NCI-H1436 treated with DMSO at 0.1 percent for 48 hours (cell line): Measurements from ENCODE around the gene PAQR6.

Source experiments
- DNase-seq: peaks from one replicate; lab custom pipeline; 2025; lab: John Stamatoyannopoulos, UW

PAQR6 gene

GRCh38 chr1:156247460-156248322 lies at the start of gene PAQR6:
TSS of gene PAQR6 (minus strand) at chr1:156248056. CDS start at chr1:156246731, 1,325 bp downstream.
- DNase-seq, result no peak

- DNase-seq, result no peak
Observed at GRCh38 chr1:156295391-156295947, 47.6 kb upstream of the PAQR6 start, which contains the start of gene GLMP. TSS of gene GLMP (minus strand) at chr1:156295679. CDS start at chr1:156295645, 34 bp downstream.

- no peak for DNase-seq
Observed at GRCh38 chr1:156293895-156294294, 46.0 kb upstream of the PAQR6 start.

DNA sequence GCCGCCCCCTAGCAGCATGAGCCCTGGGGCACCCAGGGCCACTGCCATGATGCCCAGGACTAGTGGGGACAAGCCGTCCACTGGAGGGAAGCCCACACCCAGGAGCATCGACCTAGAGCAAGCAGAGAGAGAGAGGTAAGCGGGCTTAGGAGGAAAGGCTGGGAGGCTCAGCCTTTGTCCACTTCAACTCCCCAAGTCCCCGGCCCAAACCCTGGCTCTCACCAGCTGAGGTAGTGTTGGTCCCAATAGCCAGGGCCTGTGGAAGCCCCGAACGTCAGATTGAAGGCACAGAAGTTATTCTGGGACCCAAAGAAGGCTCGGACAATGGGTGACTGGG lies 45.2 kb upstream of the PAQR6 start:
- DNase-seq, result no peak

DNA sequence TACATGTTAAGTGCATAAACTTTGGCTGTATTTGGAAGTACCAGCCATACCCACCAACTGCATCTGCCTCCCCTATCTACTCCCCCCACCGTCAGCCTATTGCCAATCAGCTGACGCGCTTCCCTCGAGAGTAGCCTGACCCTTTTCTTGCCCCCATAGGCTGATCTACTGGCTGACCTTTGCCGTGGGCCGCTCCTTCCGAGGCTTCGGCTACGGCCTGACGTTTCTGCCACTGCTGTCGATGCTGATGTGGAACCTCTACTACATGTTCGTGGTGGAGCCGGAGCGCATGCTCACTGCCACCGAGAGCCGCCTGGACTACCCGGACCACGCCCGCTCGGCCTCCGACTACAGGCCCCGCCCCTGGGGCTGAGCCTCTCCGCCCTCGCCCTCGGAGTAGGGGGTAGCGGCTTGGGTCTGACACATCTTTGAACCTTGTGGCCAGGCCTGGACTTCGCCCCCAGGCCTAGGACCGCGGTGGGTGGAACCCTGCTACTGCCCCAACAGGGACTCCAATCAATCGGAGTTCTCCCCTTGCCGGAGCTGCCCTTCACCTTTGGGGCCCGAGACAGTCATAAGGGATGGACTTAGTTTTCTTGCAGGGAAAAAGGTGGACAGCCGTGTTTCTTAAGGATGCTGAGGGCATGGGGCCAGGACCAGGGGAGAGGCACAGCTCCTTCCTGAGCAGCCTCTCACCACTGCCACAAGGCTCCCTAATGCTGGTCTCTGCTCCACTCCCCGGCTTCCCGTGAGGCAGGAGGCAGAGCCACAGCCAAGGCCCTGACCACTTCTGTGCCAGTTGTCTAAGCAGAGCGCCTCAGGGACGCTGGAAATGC lies 43.6 kb upstream of the PAQR6 start:
- DNase-seq, result no peak

GRCh38 chr1:156289857-156290256 lies 42.0 kb upstream of the PAQR6 start:
- no peak for DNase-seq

DNA sequence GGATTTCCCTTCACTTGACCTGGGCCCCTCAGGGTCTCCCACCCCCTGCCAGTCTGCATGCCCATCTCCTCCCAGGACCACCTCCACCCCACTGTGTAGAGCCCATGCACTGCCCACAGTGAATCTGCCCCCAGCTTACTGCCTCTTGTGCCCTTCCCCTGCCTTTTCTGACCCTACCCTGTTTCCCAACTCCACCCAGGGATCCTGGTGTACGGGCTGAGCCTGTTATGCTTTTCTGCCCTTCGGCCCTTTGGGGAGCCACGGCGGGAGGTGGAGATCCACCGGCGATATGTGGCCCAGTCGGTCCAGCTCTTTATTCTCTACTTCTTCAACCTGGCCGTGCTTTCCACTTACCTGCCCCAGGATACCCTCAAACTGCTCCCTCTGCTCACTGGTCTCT lies 38.2 kb upstream of the PAQR6 start:
- no peak for DNase-seq

- no peak for DNase-seq
Observed at GRCh38 chr1:156285437-156285836, 37.6 kb upstream of the PAQR6 start.

GRCh38 chr1:156284757-156285156 lies 36.9 kb upstream of the PAQR6 start:
- no peak for DNase-seq

GRCh38 chr1:156284112-156284511 lies 36.3 kb upstream of the PAQR6 start, which contains the start of gene TMEM79:
TSS of gene TMEM79 (plus strand) at chr1:156284325. CDS start at chr1:156285227, 902 bp downstream.
- DNase-seq, result no peak

DNA sequence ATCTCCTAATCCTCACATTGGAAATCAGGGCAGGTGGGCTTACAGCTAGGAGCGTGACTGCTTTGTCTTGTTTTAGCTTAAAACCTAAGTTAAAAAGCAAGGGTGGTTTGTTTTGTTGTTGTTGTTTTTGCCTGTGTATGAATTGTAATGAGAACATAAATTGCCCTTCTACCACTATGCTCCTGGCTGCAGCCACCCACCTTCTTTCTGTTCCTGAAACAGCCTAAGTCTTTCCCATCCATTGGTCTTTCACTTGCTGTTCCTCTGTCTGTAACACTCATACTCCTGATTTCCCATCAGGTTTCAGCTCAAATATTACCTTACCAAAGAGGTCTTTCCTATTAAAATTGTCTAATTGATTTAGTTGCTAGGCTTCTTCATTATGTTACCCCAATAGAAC lies 35.7 kb upstream of the PAQR6 start:
- DNase-seq, result no peak

GRCh38 chr1:156282479-156283222 lies 34.8 kb upstream of the PAQR6 start, which contains the start of gene SMG5:
TSS of gene SMG5 (minus strand) at chr1:156282825. CDS start at chr1:156282680, 145 bp downstream.
- DNase-seq, result peak; percentile 81

GRCh38 chr1:156281693-156282478 lies 34.0 kb upstream of the PAQR6 start:
- no peak for DNase-seq

DNA sequence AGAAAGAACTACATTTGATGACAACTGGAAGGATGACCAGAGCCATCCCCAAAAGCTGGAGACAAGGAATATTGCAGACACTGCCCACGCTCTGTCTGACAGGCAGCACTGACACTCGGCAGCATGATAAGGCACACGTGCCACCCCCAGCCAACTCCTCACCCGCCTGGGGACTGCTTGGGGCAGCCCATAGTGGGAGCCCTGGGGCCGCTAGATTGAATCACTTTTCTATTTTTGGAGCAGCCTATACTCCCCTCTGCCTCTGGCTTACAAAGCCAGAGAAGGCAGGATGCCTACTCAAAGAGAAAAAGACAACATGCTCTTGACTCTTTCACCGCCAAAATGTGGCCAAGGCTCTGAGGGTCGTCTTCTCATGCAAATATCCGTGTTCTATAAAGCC lies 33.4 kb upstream of the PAQR6 start:
- no peak for DNase-seq

DNA sequence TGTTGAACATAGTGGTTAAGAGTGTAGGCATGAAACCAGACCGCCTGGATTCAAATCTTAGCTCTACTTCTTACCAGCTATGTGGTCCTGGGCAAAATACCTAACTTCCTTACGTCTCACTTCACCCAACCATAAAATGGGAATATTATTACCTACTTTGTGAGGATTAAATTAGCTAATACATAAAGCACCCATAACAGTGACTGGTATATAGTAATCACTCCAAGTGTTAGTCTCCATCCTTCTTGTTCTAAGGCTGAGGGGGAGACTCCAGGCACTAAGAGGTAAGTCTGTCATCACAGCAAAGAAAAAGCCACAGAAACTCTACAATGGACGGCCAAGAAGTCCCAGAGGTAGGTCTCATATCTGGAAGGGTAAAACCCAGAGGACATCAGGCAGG lies 32.0 kb upstream of the PAQR6 start:
- no peak for DNase-seq

- DNase-seq, result no peak
Observed at GRCh38 chr1:156276966-156277381, 29.1 kb upstream of the PAQR6 start.

- DNase-seq, result no peak
Observed at GRCh38 chr1:156276532-156276931, 28.7 kb upstream of the PAQR6 start.

- no peak for DNase-seq
Observed at GRCh38 chr1:156270314-156270713, 22.5 kb upstream of the PAQR6 start.

DNA sequence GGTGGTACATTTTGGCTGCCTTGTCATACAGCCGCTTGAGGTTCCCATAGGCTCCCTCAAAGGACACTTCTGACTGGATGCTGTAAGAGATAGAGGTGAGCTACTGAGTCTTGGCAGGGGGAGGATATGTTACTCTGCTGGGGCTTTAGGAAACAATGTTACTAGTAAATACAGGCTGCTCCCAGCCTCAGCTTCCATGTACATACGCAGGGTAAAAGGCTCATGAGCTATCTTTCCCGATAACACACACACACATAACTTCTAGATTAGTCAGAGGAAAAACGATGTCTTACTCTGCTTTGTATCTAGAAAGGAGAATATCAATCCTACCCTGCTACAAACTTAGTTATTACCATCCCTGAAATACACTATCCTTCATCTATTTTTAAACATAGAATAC lies 20.5 kb upstream of the PAQR6 start:
- no peak for DNase-seq

DNA sequence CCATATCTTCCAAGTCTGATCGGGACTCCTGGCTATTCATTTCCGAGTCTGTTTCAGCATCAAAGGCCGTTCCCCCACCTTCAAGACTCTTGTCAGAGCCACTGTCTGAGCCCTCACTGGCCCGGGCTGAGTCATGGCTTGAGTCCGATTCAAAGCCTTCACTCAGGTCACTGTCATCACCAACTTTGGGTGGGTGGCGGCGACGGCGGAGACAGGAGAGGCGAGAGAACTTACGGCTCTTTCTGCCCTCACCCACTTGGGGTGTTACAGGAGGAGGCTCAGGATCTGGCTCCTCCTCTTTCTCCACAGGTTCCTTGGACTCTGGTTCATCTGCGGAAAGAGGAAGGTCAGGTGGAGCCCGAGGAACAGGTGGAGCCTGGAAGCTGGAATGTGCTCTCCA lies 18.2 kb upstream of the PAQR6 start:
- no peak for DNase-seq

- DNase-seq, result no peak
Observed at GRCh38 chr1:156263288-156263655, 15.4 kb upstream of the PAQR6 start.
